Nephron (organoid): ENCODE data around the gene PRPF19.

Source experiments
- H3K27ac Mint-ChIP-seq, 3 experiments: 2 replicates each; pipeline ENCODE4 v1.8.0; 2020; ENCODE audit warnings: mixed read lengths in 3 of 3, mild to moderate bottlenecking in 2 of 3, moderate library complexity in 1 of 3
- H3K27me3 Mint-ChIP-seq: 2 replicates; pipeline ENCODE4 v1.8.0; 2021; ENCODE audit warnings: low read depth, mild to moderate bottlenecking, moderate library complexity, mixed read lengths
- H3K36me3 Mint-ChIP-seq: 2 replicates; pipeline ENCODE4 v1.8.0; 2020; ENCODE audit warnings: low read depth, mixed read lengths
- H3K4me1 Mint-ChIP-seq: 2 replicates; pipeline ENCODE4 v1.8.0; 2020; ENCODE audit warnings: mixed read lengths
- H3K4me3 Mint-ChIP-seq, 3 experiments: 2 replicates each; pipeline ENCODE4 v1.8.0; 2020; ENCODE audit warnings: mild to moderate bottlenecking in 3 of 3, mixed read lengths in 3 of 3, moderate library complexity in 2 of 3
- H3K9me3 Mint-ChIP-seq: 2 replicates; pipeline ENCODE4 v1.8.0; 2020; ENCODE audit warnings: mixed read lengths
- TF ChIP-seq, protein P1 (sequence below), 3 experiments: fragments of 200-600 bp; sonication (generic); IDR thresholded peaks; one replicate each; pipeline ENCODE4 v1.5.0; 2021; ENCODE audit warnings: antibody characterized with exemption in 3 of 3; ENCODE audit not compliant: unreplicated experiment in 3 of 3

PRPF19 gene

DNA sequence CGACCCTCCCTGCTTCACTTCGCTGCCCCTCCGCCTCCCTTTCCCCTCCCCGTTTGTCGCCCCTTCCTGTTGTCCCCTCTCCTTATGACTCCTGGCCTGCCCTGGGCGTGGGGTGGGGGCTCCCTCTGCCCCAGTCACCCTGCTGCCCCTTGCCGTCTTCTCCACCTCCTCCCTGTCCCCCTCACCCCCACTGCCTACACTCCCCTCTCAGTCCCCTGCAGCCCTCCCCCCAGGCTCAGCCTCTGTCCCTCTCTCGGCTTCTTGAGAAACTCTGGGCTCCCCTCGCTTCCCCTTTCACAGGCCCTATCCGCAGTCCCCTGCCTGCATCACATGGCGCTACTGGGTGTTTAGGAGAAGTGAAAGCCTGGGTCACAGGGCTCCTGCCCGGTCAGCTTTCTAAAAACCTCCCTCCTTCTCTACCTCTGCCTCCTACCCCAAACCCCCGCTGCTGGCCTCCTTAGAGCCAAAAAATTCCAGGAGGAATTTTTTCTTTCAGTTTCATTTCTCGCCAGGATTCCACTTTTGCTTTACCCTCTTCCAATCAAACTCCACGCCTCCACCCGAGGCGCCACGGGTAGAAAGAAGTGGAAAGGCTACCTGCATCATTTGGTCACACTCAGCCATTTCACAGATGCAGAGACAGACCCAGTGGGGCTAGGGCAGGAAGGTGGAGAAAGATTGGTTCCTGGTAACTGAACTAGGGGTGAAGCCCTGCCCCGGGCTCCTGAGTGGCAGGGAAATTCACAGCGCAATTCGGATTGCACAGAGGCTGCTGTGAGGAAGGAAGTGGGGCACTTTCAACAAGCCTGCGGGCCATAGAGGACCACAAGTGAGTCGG lies 45.7 kb upstream of the PRPF19 start, which contains the start of gene SLC15A3:
TSS of gene SLC15A3 (minus strand) at position 273 of the 838 bp plus-strand sequence. CDS start 625 bp downstream, outside the sequence.
- Mint-ChIP-seq H3K4me3 (peak within 1 kb of the TSS; percentile 65 to 79 (median 77)), H3K27ac (peak within 1 kb of the TSS; percentile 41 to 92 (median 75)), H3K27me3 (peaks cover 28% of the 10 kb centered on the region), H3K9me3 (no peaks in the 10 kb centered on the region), H3K36me3 (no peaks in the 10 kb centered on the region), H3K4me1 (peaks cover 34% of the 10 kb centered on the region)
- TF ChIP-seq, protein P1, sequence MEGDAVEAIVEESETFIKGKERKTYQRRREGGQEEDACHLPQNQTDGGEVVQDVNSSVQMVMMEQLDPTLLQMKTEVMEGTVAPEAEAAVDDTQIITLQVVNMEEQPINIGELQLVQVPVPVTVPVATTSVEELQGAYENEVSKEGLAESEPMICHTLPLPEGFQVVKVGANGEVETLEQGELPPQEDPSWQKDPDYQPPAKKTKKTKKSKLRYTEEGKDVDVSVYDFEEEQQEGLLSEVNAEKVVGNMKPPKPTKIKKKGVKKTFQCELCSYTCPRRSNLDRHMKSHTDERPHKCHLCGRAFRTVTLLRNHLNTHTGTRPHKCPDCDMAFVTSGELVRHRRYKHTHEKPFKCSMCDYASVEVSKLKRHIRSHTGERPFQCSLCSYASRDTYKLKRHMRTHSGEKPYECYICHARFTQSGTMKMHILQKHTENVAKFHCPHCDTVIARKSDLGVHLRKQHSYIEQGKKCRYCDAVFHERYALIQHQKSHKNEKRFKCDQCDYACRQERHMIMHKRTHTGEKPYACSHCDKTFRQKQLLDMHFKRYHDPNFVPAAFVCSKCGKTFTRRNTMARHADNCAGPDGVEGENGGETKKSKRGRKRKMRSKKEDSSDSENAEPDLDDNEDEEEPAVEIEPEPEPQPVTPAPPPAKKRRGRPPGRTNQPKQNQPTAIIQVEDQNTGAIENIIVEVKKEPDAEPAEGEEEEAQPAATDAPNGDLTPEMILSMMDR (IDR thresholded peaks at IDR 0.05; ENCODE audit: unreplicated experiment in 3 of 3) = no peak

DNA sequence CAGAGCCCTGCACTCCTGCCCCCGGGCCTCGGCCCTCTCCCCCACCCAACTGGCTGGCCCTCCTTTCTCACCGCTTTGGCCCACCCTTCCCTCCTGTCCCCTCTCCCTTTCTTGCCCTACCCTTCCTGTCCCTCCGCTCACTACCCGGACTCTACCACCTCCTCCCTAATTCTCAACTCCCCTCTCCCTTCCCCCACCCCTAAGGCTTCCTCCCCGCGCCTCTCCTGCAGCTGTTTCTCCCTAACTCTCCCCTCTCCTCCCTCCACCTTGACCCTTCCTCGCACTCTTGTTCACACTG lies 45.2 kb upstream of the PRPF19 start:
- Mint-ChIP-seq H3K4me3 (peak overlapping the region; percentile 61 to 79 (median 77)), H3K4me1 (peaks cover 38% of the 10 kb centered on the region), H3K27ac (peak overlapping the region; percentile 41 to 92 (median 75)), H3K36me3 (no peaks in the 10 kb centered on the region), H3K27me3 (peaks cover 28% of the 10 kb centered on the region), H3K9me3 (no peaks in the 10 kb centered on the region)
- TF ChIP-seq, protein P1 (IDR thresholded peaks at IDR 0.05; ENCODE audit: unreplicated experiment in 3 of 3) = no peak

DNA sequence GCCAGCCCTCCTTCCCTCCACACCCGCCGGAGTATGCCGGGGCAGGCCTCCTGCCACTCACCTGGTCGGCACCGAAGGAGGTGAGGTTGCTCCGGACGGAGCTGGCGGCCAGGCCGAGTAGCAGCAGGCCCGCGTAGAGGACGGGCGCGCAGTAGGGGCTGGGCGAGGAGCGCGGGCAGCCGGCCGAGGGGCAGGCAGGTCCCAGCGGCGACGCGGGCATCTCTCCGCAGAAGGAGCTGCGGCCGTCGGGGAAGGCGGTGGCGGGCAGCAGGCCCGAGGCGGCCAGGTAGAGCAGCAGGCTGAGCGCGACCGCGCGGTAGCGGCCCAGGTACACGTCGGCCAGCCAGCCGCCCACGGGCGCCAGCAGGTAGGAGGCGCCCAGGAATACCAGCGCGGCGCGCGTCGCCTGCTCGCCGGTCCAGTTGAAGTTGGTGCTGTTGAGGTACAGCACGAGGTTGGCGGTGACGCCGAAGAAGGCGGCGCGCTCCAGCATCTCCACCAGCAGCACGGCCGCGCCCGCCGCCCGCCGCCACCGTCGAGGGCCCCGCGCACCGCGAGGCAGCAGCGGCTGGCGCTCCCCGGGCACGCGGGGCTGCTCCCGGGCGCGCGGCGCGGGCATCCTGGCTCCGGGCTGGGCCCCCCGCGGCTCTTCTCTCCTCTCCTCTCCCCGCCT lies 44.7 kb upstream of the PRPF19 start:
- peaks cover 3% of the 10 kb centered on the region for H3K36me3 Mint-ChIP-seq
- H3K27ac Mint-ChIP-seq = no peak overlapping the region
- H3K4me1 Mint-ChIP-seq = peaks cover 43% of the 10 kb centered on the region
- H3K4me3 Mint-ChIP-seq = peak overlapping the region in 2 of 3 experiments; percentile 17 to 77
- no peaks in the 10 kb centered on the region for H3K9me3 Mint-ChIP-seq
- TF ChIP-seq, protein P1 (IDR thresholded peaks at IDR 0.05; ENCODE audit: unreplicated experiment in 3 of 3) = no peak
- peaks cover 28% of the 10 kb centered on the region for H3K27me3 Mint-ChIP-seq

DNA sequence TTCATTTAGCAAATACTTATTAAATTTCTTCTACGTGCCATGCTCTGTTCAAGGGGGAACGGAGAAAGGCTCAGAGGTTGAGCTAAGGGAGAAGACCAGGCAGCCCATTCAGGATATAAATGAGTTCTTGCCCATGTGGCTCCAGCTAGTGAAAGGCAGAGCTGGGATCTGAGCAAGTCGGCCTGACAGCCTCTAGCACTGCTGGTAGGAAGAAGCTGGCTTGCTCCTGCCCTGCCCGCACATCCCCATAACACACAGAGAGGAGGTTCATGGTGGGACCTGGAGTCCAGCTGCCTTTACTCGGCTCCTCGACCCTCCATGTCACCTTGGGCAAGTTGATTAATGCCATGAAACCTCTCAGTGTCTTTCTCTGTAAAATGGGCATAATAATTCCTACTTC lies 43.6 kb upstream of the PRPF19 start:
- H3K27me3 Mint-ChIP-seq = peaks cover 32% of the 10 kb centered on the region
- peaks cover 50% of the 10 kb centered on the region for H3K4me1 Mint-ChIP-seq
- peak overlapping the region; percentile 66 to 84 (median 74) for H3K4me3 Mint-ChIP-seq

DNA sequence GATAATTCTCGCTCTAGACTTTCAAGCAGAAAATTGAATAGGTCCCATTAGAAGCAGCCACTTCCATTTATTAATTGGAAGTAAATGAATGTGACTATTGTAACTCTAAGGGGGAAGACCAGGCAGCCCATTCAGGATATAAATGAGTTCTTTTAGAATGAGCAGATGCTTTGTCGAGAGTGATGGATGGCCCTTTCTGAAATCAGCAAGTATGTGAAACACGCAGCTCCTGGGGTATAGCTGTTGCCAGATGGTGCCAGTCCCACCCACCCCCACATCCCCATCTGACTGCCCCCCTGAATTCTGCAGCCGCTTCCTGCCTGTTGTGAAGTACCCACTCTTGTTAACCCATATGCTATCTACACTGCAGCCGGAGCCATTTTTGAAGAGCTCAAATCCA lies 41.9 kb upstream of the PRPF19 start:
- Mint-ChIP-seq H3K9me3 (no peaks in the 10 kb centered on the region), H3K27me3 (peaks cover 26% of the 10 kb centered on the region), H3K4me1 (peaks cover 64% of the 10 kb centered on the region), H3K36me3 (peaks cover 6% of the 10 kb centered on the region), H3K27ac (peak overlapping the region; percentile 21 to 59 (median 49)), H3K4me3 (peak overlapping the region; percentile 39 to 77 (median 51))
- TF ChIP-seq, protein P1 (IDR thresholded peaks at IDR 0.05; ENCODE audit: unreplicated experiment in 3 of 3) = no peak

More for the DNA sequence above, 43.6 kb upstream of the PRPF19 start:
- Mint-ChIP-seq H3K9me3 (no peaks in the 10 kb centered on the region), H3K36me3 (peaks cover 6% of the 10 kb centered on the region), H3K27ac (peak overlapping the region; percentile 45 to 80 (median 75))
- TF ChIP-seq, protein P1 (IDR thresholded peaks at IDR 0.05; ENCODE audit: unreplicated experiment in 3 of 3) = no peak
